Breast epithelium (tissue), 4 donors: ENCODE data around the gene IKZF3. TPM values are rescaled to one million over a fixed set of nuclear protein-coding genes. Genes with fewer than 3 reads are reported as not detected.
"Not testable (repeated sequence)": the region's sequence is repeated elsewhere in the genome, so short reads cannot be mapped to it uniquely, and the experiment has no call there.

Experiments used
- DNase-seq, 2 donors: peaks; one replicate each; pipeline ENCODE4 v3.0.0-alpha.2; 2019; ENCODE audit warnings: low spot score in 2 of 2
- H3K27ac ChIP-seq, 2 donors: fragments of 200-600 bp; sonication (generic) in 1 of 2; one replicate each; pipeline ENCODE4 v1.5.1; 2016 to 2019; ENCODE audit warnings: mild to moderate bottlenecking in 1 of 2
- H3K27me3 ChIP-seq, 2 donors: fragments of 200-600 bp; sonication (generic) in 1 of 2; one replicate each; pipeline versions ENCODE4 v1.5.1 to v1.6.0; 2017 to 2019; ENCODE audit warnings: control low read depth in 1 of 2, mild to moderate bottlenecking in 1 of 2
- H3K36me3 ChIP-seq: fragments of 200-600 bp; one replicate; pipeline ENCODE4 v1.5.1; 2019
- H3K4me1 ChIP-seq, 2 donors: fragments of 200-600 bp; sonication (generic); one replicate each; pipeline ENCODE4 v1.5.1; 2016 to 2019; ENCODE audit warnings: control low read depth in 1 of 2
- H3K4me3 ChIP-seq, 3 donors: fragments of 200-600 bp; sonication (generic); 1 replicate in 2 of 3; 2 replicates in 1 of 3; pipeline ENCODE4 v1.5.1; 2016 to 2019; ENCODE audit warnings: mild to moderate bottlenecking in 3 of 3, moderate library complexity in 2 of 3
- H3K9me3 ChIP-seq, 2 donors: fragments of 200-600 bp; sonication (generic) in 1 of 2; one replicate each; pipeline ENCODE4 v1.5.1; 2016 to 2019; ENCODE audit warnings: control low read depth in 1 of 2
- POLR2A ChIP-seq: fragments of 450-650 bp; IDR thresholded peaks from one replicate; pipeline ENCODE4 v1.6.1; 2016; ENCODE audit warnings: antibody characterized with exemption, mild to moderate bottlenecking, moderate library complexity
- POLR2AphosphoS5 ChIP-seq, 3 donors: sonication (generic); formaldehyde crosslinking; IDR thresholded peaks; one replicate each; pipeline ENCODE4 v1.6.1; 2017; ENCODE audit warnings: antibody characterized with exemption in 3 of 3
- intact Hi-C: fragments of 100-400 bp; cut with DNase I; formaldehyde crosslinking; loops from one replicate; pipeline ENCODE4 v1.15.1; 2023; ENCODE audit warnings: low total_unique reads
- total RNA-seq, 3 donors: library from RNA; depleted of rRNA; stranded (reverse); fragments of >200 nt; gene quantifications; one replicate each; pipeline ENCODE4 v1.1.0, GENCODE V29; 2016
- TF ChIP-seq, protein P1 (sequence below), 3 donors: fragments of 450-650 bp; IDR thresholded peaks; one replicate each; pipeline ENCODE4 v1.5.1; 2016 to 2017; ENCODE audit warnings: antibody characterized with exemption in 3 of 3, mild to moderate bottlenecking in 3 of 3, moderate library complexity in 3 of 3

Gene IKZF3
- total RNA-seq, 3 donors from 2014 or later, result 1.8 to 4.8 (median 2.3) TPM

DNA sequence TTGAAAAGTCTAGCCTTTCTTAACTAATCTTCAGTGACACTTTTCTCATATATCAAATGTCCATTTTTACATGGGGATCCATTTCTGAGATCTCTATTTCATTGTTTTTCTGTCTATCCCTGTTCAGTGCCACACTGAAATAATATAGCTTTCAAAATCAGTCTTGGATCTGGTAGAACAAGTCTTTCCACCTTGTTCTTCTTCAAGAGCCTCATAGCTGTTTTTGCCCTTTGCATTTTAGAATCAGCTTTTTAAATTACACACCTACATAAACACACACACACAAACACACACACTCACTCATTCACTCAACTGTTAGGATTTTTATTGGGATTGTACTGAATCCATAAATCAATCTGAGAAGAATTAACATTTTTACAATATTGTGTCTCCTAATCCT, 35.1 kb upstream of the IKZF3 start:
- no peak for DNase-seq
- Histone ChIP-seq H3K4me3 (no peak overlapping the region), H3K27me3 (no peaks in the 10 kb centered on the region), H3K4me1 (no peaks in the 10 kb centered on the region), H3K36me3 (no peaks in the 10 kb centered on the region), H3K27ac (no peak overlapping the region), H3K9me3 (no peaks in the 10 kb centered on the region)
- TF ChIP-seq POLR2AphosphoS5 (IDR thresholded peaks at IDR 0.05), result no peak
- TF ChIP-seq, protein P1, sequence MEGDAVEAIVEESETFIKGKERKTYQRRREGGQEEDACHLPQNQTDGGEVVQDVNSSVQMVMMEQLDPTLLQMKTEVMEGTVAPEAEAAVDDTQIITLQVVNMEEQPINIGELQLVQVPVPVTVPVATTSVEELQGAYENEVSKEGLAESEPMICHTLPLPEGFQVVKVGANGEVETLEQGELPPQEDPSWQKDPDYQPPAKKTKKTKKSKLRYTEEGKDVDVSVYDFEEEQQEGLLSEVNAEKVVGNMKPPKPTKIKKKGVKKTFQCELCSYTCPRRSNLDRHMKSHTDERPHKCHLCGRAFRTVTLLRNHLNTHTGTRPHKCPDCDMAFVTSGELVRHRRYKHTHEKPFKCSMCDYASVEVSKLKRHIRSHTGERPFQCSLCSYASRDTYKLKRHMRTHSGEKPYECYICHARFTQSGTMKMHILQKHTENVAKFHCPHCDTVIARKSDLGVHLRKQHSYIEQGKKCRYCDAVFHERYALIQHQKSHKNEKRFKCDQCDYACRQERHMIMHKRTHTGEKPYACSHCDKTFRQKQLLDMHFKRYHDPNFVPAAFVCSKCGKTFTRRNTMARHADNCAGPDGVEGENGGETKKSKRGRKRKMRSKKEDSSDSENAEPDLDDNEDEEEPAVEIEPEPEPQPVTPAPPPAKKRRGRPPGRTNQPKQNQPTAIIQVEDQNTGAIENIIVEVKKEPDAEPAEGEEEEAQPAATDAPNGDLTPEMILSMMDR (IDR thresholded peaks at IDR 0.05), result no peak
- no peak for TF ChIP-seq POLR2A
- intact Hi-C loops, result no loop called here

DNA sequence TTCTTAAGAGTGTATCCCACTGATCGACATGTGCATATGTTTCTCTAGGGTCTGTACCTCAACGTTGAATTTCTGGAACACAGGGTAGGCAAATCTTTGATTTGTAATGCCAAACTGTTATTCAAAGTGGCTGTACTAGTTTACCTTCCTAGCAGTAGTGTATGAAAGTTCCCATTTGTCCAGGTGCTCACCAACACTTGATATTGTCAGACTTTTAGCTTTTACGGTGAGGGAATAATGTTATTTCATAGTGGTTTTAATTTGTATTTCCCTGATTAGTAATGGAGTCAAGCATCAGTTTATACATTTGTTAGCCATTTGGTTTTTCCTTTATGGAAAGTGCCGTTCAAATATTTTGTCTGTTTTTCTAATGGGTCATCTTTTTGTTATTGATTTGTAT, 34.0 kb upstream of the IKZF3 start:
- TF ChIP-seq POLR2A (no peak), POLR2AphosphoS5 (IDR thresholded peaks at IDR 0.05) (no peak)
- TF ChIP-seq, protein P1 (IDR thresholded peaks at IDR 0.05), result no peak
- no peaks in the 10 kb centered on the region for H3K9me3 ChIP-seq
- H3K4me3 ChIP-seq, result no peak overlapping the region
- H3K27me3 ChIP-seq, result no peaks in the 10 kb centered on the region
- no peaks in the 10 kb centered on the region for H3K36me3 ChIP-seq
- DNase-seq, result no peak
- H3K4me1 ChIP-seq, result no peaks in the 10 kb centered on the region
- intact Hi-C loops, result no loop called here
- H3K27ac ChIP-seq, result no peak overlapping the region

DNA sequence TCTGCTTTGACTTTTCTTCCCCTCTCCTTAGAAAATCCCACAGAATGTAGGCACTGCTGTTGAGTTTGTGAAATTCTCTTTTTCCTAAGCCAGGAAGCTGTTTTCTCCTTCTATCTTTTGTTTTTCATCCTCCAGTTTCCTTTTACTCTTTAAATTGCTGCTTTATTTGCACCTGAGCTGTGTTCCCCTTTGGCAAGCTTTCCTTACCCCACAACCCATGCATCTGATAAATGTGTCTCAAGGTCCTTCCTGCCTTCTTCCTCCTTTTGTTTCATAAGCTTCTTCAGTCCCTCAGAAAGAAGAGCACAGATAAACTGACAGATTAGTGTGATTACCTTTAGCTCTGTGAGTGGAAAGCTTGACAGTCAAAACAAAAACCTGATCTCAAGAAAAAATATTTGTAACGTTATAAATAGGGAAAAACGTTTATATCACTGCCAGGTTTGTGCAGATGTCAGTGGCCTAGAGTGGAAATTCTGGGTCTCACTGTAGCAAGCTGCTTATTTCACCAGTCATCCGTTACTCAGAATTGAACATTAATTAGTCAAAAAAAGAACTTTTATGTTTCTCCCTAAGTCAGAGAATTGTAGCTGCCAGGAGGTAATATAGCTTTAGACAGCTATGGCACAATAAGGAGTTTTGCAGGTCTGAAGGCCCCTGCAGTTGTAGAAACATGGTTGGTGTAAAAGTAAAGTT, 30.7 kb upstream of the IKZF3 start:
- Histone ChIP-seq H3K4me1 (no peaks in the 10 kb centered on the region), H3K9me3 (no peaks in the 10 kb centered on the region), H3K36me3 (no peaks in the 10 kb centered on the region), H3K27me3 (no peaks in the 10 kb centered on the region), H3K27ac (no peak overlapping the region), H3K4me3 (no peak overlapping the region)
- TF ChIP-seq POLR2A (no peak), POLR2AphosphoS5 (IDR thresholded peaks at IDR 0.05) (no peak)
- TF ChIP-seq, protein P1 (IDR thresholded peaks at IDR 0.05), result no peak
- intact Hi-C loops, result no loop called here
- DNase-seq, result no peak

DNA sequence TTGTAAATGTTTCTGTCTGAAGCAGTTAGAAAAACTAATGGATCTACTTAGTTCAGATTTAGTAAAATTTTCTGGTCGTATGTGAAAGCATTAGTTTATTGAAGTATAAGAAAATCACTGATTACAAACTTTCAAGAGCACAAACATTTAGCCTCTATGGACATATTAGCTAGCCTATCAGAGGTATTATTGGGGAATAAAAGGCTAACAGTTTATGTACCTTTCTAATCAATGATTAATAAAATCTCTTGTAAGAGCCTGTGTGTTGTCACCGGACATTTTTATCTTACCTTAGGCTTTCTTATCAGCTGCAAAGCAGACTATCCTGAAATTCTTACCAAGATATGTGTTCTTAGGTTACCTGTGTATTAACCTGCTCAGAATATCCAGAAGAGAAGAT, 25.1 kb upstream of the IKZF3 start:
- Histone ChIP-seq H3K4me1 (no peaks in the 10 kb centered on the region), H3K4me3 (no peak overlapping the region), H3K36me3 (no peaks in the 10 kb centered on the region), H3K27ac (no peak overlapping the region), H3K27me3 (no peaks in the 10 kb centered on the region), H3K9me3 (no peaks in the 10 kb centered on the region)
- intact Hi-C loops, result no loop called here
- no peak for DNase-seq
- TF ChIP-seq, protein P1 (IDR thresholded peaks at IDR 0.05), result no peak

- intact Hi-C loops, result no loop called here
- H3K9me3 ChIP-seq, result no peaks in the 10 kb centered on the region
Measured at GRCh38 chr17:39887078-39887477, 23.0 kb upstream of the IKZF3 start.

DNA sequence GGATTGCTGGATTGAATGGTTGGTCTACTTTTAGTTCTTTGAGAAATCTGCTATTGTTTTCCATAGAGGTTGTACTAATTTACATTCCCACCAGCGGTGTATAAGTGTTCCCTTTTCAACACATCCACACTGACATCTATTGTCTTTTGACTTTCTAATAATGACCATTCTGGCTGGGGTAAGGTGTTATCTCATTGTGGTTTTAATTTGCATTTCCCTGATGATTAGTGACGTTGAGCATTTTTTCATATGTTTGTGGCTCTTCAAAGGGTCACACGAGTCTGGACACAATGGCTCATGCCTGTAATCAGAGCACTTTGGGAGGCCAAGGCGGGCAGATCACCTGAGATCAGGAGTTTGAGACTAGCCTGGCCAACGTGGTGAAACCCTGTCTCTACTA, 22.0 kb upstream of the IKZF3 start:
- H3K36me3 ChIP-seq, DNase-seq, H3K27ac ChIP-seq, H3K27me3 ChIP-seq, intact Hi-C loops, H3K4me3 ChIP-seq, H3K9me3 ChIP-seq, H3K4me1 ChIP-seq: not testable (repeated sequence)

More at GRCh38 chr17:39887078-39887477, 23.0 kb upstream of the IKZF3 start:
- TF ChIP-seq POLR2AphosphoS5 (IDR thresholded peaks at IDR 0.05), result no peak
- TF ChIP-seq, protein P1 (IDR thresholded peaks at IDR 0.05), result no peak
- TF ChIP-seq POLR2A, result no peak
- DNase-seq, result no peak
- no peaks in the 10 kb centered on the region for H3K4me1 ChIP-seq
- H3K27ac ChIP-seq, result no peak overlapping the region
- H3K4me3 ChIP-seq, result no peak overlapping the region
- H3K27me3 ChIP-seq, result no peaks in the 10 kb centered on the region
- no peaks in the 10 kb centered on the region for H3K36me3 ChIP-seq
